MM.1S (cell line): ENCODE measurements around the gene GAPDHS.

ENCODE experiments used
- DNase-seq: peaks from one replicate; pipeline ENCODE4 v3.0.0-alpha.2; 2015
- H2AFZ ChIP-seq: fragments of 300-600 bp; sonication (generic); 2 replicates; pipeline ENCODE4 v1.6.0; 2016; ENCODE audit warnings: antibody characterized with exemption, low read length
- H3F3A ChIP-seq: fragments of 300-600 bp; sonication (generic); 2 replicates; pipeline ENCODE4 v1.6.1; 2016; ENCODE audit warnings: mild to moderate bottlenecking, antibody characterized with exemption, low read length, moderate library complexity, mixed read lengths; ENCODE audit not compliant: insufficient read depth
- H3K27ac ChIP-seq: fragments of 300-600 bp; sonication (generic); 2 replicates; pipeline ENCODE4 v1.5.1; 2016; ENCODE audit warnings: mild to moderate bottlenecking, low read length
- H3K27me3 ChIP-seq: fragments of 300-600 bp; sonication (generic); replicated peaks from 2 replicates; pipeline ENCODE4 v1.6.0; 2016; ENCODE audit warnings: low read length; ENCODE audit not compliant: insufficient read depth
- H3K36me3 ChIP-seq: fragments of 300-600 bp; sonication (generic); replicated peaks from 2 replicates; pipeline ENCODE4 v1.6.1; 2016; ENCODE audit warnings: mild to moderate bottlenecking, low read length, mixed read lengths; ENCODE audit not compliant: insufficient read depth
- H3K4me1 ChIP-seq: fragments of 300-600 bp; sonication (generic); 2 replicates; pipeline ENCODE4 v1.6.1; 2016; ENCODE audit warnings: low read length, mixed read lengths
- H3K4me2 ChIP-seq: fragments of 300-600 bp; sonication (generic); 2 replicates; pipeline ENCODE4 v1.6.0; 2016; ENCODE audit warnings: low read depth, low read length
- H3K4me3 ChIP-seq: fragments of 300-600 bp; sonication (generic); 2 replicates; pipeline ENCODE4 v1.5.1; 2016; ENCODE audit warnings: low read length, mixed read lengths
- H3K79me2 ChIP-seq: fragments of 300-600 bp; sonication (generic); 2 replicates; pipeline ENCODE4 v1.6.1; 2016; ENCODE audit warnings: mixed run types, low read length, mixed read lengths
- H3K9ac ChIP-seq: fragments of 300-600 bp; sonication (generic); 2 replicates; pipeline ENCODE4 v1.6.1; 2016; ENCODE audit warnings: low read length, mixed read lengths
- H3K9me2 ChIP-seq: fragments of 300-600 bp; sonication (generic); replicated peaks from 2 replicates; pipeline ENCODE4 v1.6.1; 2016; ENCODE audit warnings: mild to moderate bottlenecking, low read length, mixed read lengths; ENCODE audit not compliant: insufficient read depth
- H3K9me3 ChIP-seq: fragments of 300-600 bp; sonication (generic); replicated peaks from 2 replicates; pipeline ENCODE4 v1.6.1; 2016; ENCODE audit warnings: mild to moderate bottlenecking, low read length, mixed read lengths; ENCODE audit not compliant: insufficient read depth
- H4K20me1 ChIP-seq: fragments of 300-600 bp; sonication (generic); 2 replicates; pipeline ENCODE4 v1.6.1; 2016; ENCODE audit warnings: mild to moderate bottlenecking, low read length, moderate library complexity, mixed read lengths; ENCODE audit not compliant: insufficient read depth
- EZH2 ChIP-seq: fragments of 300-600 bp; sonication (generic); optimal IDR thresholded peaks from 2 replicates; pipeline ENCODE3; 2017; ENCODE audit warnings: low read depth, mild to moderate bottlenecking, antibody characterized with exemption, low read length, mixed read lengths
- EZH2phosphoT487 ChIP-seq: fragments of 300-600 bp; sonication (generic); IDR thresholded peaks from 2 replicates; pipeline ENCODE4 v1.6.1; 2018; ENCODE audit warnings: antibody characterized with exemption, low read length
- TF ChIP-seq, protein P1 (sequence below): fragments of 300-600 bp; sonication (generic); IDR thresholded peaks from 2 replicates; pipeline ENCODE4 v1.5.1; 2016; ENCODE audit warnings: antibody characterized with exemption, low read length, mixed read lengths

The GAPDHS gene

DNA sequence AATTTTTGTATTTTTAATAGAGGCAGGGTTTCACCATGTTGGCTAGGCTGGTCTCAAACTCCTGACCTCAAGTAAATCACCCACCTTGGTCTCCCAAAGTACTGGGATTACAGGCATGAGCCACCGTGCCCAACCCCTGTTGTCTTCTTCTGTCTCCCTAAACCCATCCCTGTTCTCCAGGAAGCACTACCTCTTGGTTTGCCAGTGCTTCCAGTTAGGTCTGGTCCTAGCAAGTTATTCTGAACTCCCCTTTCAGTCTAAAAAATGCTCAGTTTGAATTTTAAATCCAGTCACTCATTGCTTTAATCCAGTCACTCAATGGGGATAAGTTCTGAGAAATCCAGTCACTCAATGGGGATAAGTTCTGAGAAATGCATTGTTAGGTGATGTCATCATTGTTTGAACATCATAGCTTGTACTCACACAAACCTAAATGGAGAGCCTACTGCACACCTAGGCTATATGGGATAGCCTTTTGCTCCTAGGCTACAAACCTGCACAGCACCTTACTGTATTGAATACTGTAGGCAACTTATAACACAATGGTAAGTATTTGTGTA lies 38.2 kb downstream of the GAPDHS start:
- H3K4me2 ChIP-seq = no peak overlapping the region
- H3F3A ChIP-seq = no peaks in the 10 kb centered on the region
- H3K9me2 ChIP-seq = no peaks in the 10 kb centered on the region
- H3K4me3 ChIP-seq = no peak overlapping the region
- peaks cover 78% of the 10 kb centered on the region for H3K27me3 ChIP-seq
- TF ChIP-seq, protein P1, sequence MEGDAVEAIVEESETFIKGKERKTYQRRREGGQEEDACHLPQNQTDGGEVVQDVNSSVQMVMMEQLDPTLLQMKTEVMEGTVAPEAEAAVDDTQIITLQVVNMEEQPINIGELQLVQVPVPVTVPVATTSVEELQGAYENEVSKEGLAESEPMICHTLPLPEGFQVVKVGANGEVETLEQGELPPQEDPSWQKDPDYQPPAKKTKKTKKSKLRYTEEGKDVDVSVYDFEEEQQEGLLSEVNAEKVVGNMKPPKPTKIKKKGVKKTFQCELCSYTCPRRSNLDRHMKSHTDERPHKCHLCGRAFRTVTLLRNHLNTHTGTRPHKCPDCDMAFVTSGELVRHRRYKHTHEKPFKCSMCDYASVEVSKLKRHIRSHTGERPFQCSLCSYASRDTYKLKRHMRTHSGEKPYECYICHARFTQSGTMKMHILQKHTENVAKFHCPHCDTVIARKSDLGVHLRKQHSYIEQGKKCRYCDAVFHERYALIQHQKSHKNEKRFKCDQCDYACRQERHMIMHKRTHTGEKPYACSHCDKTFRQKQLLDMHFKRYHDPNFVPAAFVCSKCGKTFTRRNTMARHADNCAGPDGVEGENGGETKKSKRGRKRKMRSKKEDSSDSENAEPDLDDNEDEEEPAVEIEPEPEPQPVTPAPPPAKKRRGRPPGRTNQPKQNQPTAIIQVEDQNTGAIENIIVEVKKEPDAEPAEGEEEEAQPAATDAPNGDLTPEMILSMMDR = no peak
- no peak for TF ChIP-seq EZH2
- no peak for TF ChIP-seq EZH2phosphoT487
- DNase-seq = no peak
- H3K36me3 ChIP-seq = no peaks in the 10 kb centered on the region
- H3K27ac ChIP-seq = no peak overlapping the region
- no peaks in the 10 kb centered on the region for H3K9me3 ChIP-seq
- no peak overlapping the region for H3K9ac ChIP-seq
- no peak overlapping the region for H2AFZ ChIP-seq
- no peaks in the 10 kb centered on the region for H3K4me1 ChIP-seq
- no peaks in the 10 kb centered on the region for H3K79me2 ChIP-seq
- H4K20me1 ChIP-seq = no peaks in the 10 kb centered on the region

DNA sequence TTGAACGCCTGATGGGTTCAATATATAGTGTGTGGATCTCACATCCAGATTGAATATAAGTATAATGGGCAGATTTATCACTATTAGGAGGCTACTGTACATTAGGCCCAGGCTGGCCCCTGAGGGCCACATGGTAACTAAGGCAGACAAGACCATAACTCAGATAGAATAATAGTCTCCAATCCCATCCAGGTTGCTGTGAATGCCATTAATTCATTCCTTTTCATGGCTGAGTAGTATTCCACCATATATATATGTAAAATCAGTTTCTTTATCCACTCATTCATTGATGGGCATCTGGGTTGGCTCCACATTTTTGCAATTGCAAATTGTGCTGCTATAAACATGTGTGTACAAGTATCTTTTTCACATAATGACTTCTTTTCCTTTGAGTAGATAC lies 44.7 kb downstream of the GAPDHS start:
- Histone ChIP-seq H3K27me3 (peaks cover 61% of the 10 kb centered on the region), H3K4me3 (no peak overlapping the region), H4K20me1 (no peaks in the 10 kb centered on the region), H2AFZ (no peak overlapping the region), H3K36me3 (no peaks in the 10 kb centered on the region), H3K9me3 (no peaks in the 10 kb centered on the region), H3K27ac (no peak overlapping the region), H3K4me1 (peaks cover 9% of the 10 kb centered on the region), H3K4me2 (no peak overlapping the region), H3K9me2 (no peaks in the 10 kb centered on the region), H3F3A (no peaks in the 10 kb centered on the region), H3K9ac (no peak overlapping the region), H3K79me2 (no peaks in the 10 kb centered on the region)
- TF ChIP-seq, protein P1 = no peak
- no peak for TF ChIP-seq EZH2phosphoT487
- no peak for TF ChIP-seq EZH2
- DNase-seq = no peak

DNA sequence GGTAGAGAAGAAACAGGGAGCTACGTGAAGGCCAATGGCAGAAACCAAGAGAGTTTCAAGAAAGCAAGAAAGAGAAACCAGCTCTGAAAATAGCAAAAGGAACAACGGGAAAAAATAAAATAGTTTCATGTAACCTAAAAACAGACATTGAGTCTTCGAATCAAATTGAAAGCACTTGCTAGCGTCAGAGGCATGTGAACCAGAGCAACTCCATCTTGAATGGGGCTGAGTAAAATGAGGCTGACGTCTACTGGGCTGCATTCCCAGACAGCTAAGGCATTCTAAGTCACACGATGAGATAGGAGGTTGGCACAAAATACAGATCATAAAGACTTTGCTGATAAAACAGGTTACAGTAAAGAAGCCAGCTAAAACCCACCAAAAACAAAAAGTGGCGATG lies 45.5 kb downstream of the GAPDHS start:
- no peaks in the 10 kb centered on the region for H4K20me1 ChIP-seq
- H3K79me2 ChIP-seq = no peaks in the 10 kb centered on the region
- DNase-seq = no peak
- peaks cover 62% of the 10 kb centered on the region for H3K27me3 ChIP-seq
- no peak for TF ChIP-seq EZH2phosphoT487
- no peak for TF ChIP-seq EZH2
- TF ChIP-seq, protein P1 = no peak
- no peaks in the 10 kb centered on the region for H3K9me2 ChIP-seq
- H3K4me2 ChIP-seq = peak overlapping the region; percentile 42
- no peak overlapping the region for H3K27ac ChIP-seq
- no peak overlapping the region for H3K9ac ChIP-seq
- H3K36me3 ChIP-seq = no peaks in the 10 kb centered on the region
- H3K4me3 ChIP-seq = no peak overlapping the region
- no peaks in the 10 kb centered on the region for H3F3A ChIP-seq
- H2AFZ ChIP-seq = peak overlapping the region; percentile 11; the same call in 1 of the 2 replicates
- no peaks in the 10 kb centered on the region for H3K9me3 ChIP-seq
- peaks cover 9% of the 10 kb centered on the region for H3K4me1 ChIP-seq
